Mononuclear cell (primary cell): ENCODE measurements around the gene MYCBPAP. TPM values are rescaled to one million over a fixed set of nuclear protein-coding genes. Genes with fewer than 3 reads are reported as not detected.

Experiments used
- H3K27me3 ChIP-seq: 2 replicates; pipeline ENCODE4 v1.6.0; 2011; ENCODE audit warnings: low read length, control low read depth; ENCODE audit not compliant: insufficient read depth
- H3K4me1 ChIP-seq: 2 replicates; pipeline ENCODE4 v1.5.1; 2011; ENCODE audit warnings: mild to moderate bottlenecking, low read length, control low read depth; ENCODE audit not compliant: insufficient read depth
- H3K4me3 ChIP-seq: 2 replicates; pipeline ENCODE4 v1.5.1; 2011; ENCODE audit warnings: mild to moderate bottlenecking, low read length, moderate library complexity
- H3K9me3 ChIP-seq: 2 replicates; pipeline ENCODE4 v1.5.1; 2011; ENCODE audit warnings: low read depth, mild to moderate bottlenecking, control low read depth, low read length
- total RNA-seq: library from RNA; depleted of rRNA; stranded (reverse); fragments of >200 nt; gene quantifications from one replicate; pipeline ENCODE4 v1.2.3, GENCODE V29; 2012

MYCBPAP gene
- total RNA-seq, 1 donor: 0.73 TPM

DNA sequence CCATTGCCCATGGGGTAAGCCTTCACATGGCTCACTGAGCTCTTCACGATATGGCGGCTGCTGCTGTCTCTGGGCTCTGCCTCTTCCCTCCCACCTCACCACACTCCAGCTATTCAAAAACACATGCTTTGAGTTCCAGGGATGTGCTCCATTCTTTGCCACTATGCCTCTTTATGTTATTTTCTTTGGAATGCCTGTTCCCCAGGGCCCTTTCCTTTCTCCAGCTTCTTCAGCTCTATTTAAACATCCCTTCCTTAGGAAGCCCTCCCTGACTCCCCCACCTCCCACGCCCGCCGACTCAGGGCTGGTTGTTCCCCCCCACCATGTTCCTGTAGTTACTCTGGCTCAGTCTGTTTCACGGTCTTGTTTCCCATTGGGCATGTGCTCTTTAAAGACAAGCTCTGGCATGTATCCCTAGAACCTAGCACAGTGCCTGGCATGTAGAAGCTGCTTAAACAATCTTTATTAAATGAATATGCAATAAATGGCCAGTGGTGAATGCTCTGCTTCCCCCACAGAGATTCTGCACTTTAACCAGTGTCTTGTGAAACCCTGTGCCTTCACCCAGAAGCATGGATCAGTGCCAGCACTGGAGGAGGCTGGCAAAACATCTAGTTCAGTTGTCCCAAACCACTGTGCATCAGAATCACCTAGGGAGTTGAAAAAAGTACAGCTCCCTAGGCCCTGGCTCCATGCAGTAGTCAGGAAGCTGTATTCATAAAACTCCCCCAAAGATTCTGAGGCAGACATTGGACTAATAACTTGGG lies 6.9 kb downstream of the MYCBPAP start:
- no peak overlapping the region for H3K4me3 ChIP-seq
- H3K27me3 ChIP-seq: no peaks in the 10 kb centered on the region
- no peaks in the 10 kb centered on the region for H3K4me1 ChIP-seq
- no peaks in the 10 kb centered on the region for H3K9me3 ChIP-seq

DNA sequence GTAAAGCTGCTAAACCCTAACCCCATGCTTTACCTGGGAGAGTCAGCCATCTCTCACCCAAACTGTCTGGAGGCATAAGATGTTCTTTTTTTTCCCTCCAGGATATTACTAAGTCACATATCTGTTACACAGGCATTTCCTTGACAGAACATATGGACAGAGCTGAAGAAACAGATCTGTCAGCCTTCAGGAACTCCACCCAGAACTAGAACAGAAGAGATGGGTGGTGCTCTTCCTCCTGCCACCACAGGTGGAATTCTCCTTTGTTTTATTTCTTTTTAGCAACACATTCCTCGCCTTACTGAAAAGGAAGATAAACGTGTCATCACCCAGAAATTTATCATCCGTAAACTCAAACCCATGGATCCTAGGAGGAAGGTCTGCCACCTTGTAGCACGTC lies 8.8 kb downstream of the MYCBPAP start:
- Histone ChIP-seq H3K4me1 (no peaks in the 10 kb centered on the region), H3K27me3 (no peaks in the 10 kb centered on the region), H3K9me3 (no peaks in the 10 kb centered on the region), H3K4me3 (no peak overlapping the region)

DNA sequence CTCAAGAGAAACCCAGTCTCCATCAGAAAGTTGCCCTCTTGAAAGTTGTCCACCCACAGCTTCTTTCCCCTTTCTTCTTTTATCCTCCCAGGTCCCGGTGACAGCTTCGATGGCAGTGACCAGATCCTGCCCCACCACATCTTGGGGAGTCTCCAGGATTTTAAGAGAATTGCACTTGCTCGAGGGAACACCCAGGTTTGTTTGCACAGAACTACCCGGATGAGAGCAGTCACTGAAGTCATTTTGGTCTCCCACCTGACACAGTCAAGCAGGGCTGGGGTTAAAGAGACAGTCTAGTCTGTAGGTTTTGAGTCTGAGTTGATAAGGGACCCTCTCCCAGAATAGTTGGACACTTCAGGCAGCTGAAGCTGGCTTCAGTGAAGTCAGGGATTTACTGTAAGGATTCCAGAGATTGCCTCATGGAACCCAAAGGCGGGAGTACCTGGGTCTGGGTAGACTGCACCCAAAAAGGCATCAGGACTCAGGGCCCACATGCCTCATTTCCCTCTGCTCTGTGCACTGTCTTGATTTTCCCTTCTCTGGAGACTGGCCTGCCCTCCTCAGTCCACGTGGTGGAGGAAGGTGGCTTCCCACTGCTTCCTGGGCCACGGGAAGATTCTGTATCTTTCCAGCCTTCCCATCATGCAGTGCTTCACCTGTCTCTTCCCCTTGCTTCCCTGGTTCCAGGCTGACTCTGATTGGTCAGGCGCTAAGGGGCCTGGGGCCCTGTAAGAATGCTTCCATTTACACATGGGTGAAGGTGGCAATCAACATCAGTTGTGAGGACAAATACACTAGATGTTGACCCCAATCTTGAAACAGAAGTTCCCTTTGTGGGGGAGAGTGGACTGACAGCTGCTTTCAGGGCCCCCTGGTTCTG lies 9.5 kb downstream of the MYCBPAP start:
- Histone ChIP-seq H3K4me1 (no peaks in the 10 kb centered on the region), H3K27me3 (no peaks in the 10 kb centered on the region), H3K4me3 (no peak overlapping the region), H3K9me3 (no peaks in the 10 kb centered on the region)

DNA sequence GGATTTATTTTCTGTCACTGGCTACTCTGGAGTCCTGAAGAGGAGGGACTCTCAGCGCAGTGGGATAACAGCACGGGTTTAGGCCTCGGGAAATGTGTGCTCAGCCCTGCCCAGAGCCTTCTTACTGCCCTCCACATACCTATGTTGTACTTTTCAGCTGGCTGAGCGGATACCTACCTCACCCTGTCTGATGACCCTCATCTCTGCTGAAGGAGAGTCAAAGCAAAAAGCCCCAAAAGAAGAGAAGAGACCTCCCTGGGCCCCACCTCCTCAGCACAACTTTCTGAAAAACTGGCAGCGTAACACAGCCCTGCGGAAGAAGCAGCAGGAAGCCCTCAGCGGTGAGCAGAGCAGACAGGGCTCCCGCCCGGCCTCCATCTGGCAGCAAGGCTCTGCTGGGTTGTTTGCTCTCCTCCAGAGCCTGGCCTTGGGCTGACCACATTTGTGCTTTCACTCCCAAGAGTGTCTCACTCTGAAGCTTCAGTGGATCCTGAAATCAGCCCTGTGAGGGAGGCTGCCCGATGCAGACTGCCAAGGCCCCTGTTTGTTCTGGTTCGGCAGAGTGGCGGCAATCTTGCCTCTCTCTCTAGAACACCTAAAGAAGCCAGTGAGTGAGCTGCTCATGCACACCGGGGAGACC lies 10.3 kb downstream of the MYCBPAP start:
- Histone ChIP-seq H3K27me3 (no peaks in the 10 kb centered on the region), H3K4me1 (no peaks in the 10 kb centered on the region), H3K4me3 (no peak overlapping the region), H3K9me3 (no peaks in the 10 kb centered on the region)

DNA sequence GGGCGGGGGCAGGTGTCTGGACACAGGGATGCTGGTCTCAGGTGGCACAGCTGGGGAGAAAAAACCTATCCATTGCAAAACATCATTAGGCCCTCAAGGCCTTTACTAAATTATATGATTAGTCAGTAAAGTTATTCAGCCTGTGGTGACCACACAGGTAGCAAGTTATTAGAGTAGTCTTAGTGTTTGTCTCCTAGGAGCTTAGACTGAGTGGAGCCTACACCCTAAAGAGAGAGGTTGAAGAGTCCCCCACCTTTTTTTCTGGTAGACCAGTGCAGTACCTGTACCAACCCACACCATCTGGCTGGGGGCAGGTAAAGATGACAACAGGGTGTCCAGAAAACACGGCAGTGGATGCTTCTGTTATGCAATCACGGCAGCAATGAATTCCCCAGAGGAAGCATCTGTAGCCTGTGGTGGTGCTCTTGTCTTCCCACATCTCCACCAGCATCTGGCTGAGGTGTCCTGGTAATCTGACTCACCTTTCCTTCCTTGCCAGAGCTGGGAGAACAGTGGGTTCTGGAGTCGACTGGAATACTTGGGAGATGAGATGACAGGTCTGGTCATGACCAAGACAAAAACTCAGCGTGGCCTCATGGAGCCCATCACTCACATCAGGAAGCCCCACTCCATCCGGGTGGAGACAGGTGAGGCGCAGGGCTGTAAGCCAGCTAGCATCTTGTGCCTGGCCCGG lies 11.0 kb downstream of the MYCBPAP start:
- Histone ChIP-seq H3K27me3 (no peaks in the 10 kb centered on the region), H3K9me3 (no peaks in the 10 kb centered on the region), H3K4me1 (no peaks in the 10 kb centered on the region), H3K4me3 (no peak overlapping the region)

DNA sequence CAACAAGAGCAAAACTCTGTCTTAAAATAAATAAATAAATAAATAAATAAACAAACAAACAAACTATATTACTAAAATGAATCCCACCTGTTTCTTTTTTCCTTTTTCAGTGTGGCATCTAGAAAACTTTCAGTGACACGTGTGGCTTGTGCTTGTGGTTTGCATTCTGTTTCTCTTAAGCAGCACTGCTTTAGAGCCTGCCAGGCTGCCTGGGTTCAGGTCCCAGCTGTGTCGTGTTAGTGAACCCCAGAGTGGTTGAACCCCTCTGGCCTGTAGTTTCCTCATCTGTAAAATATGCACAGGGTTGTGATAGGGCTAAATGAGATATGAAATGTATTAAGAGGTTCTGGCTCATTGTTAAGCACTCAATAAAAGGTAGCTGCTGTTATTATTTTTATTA lies 12.2 kb downstream of the MYCBPAP start:
- H3K4me3 ChIP-seq: no peak overlapping the region
- no peaks in the 10 kb centered on the region for H3K27me3 ChIP-seq
- no peaks in the 10 kb centered on the region for H3K9me3 ChIP-seq
- H3K4me1 ChIP-seq: no peaks in the 10 kb centered on the region

DNA sequence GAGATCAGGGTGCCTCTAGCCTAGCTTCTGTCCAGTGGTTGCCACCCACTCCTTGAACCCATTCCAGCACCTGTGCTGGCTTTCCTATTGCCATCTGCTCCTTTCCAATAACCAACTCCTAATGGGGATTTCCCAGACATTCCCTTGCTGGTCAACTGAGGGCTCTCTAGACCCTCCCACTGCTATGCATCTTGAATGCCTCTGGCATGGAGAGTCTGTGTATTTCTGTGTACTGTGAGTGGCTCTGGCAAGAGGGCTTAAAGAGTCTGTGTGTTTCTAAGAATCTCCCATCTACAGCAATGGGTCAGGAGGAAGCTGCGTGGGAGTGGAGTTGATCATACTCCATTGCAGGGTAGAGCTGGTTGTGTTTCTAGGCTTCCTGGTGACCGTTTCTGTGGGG lies 13.3 kb downstream of the MYCBPAP start:
- H3K9me3 ChIP-seq: no peaks in the 10 kb centered on the region
- no peaks in the 10 kb centered on the region for H3K4me1 ChIP-seq
- H3K27me3 ChIP-seq: no peaks in the 10 kb centered on the region
- H3K4me3 ChIP-seq: no peak overlapping the region

DNA sequence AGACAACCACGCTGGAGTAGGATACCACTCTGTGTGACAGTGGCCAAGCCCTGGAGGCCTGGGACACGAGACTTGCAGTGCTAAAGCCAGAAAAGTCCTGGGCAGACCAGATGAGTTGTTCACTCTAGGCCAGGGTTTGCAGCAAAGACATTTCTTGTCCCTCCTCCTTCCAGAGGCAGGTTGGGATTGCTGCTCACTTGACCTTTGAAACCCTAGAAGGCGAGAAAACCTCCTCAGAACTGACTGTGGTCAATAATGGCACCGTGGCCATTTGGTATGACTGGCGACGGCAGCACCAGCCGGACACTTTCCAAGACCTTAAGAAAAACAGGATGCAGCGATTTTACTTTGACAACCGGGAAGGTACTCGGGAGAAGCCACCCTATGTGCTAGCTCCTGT lies 14.5 kb downstream of the MYCBPAP start:
- Histone ChIP-seq H3K27me3 (no peaks in the 10 kb centered on the region), H3K9me3 (no peaks in the 10 kb centered on the region), H3K4me3 (no peak overlapping the region), H3K4me1 (no peaks in the 10 kb centered on the region)

DNA sequence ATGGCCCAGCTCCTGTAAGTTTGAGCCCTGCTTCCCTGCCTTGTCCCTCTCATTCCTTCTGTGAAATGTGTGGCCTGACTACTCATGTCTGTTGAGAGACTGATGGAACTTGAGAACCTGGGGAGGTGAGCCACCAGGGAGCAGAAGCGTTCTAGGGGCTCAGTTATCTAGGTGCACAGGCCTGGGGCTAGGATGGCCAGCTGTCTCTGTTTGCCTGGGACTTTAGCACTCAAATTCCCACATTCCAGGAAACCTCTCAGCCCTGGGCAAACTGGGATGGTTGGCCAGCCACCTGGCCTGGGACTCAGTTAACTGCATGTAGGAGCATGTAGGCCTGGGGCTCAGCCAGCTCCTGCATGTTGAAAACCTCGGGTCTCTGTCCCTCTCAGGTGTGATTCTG lies 15.0 kb downstream of the MYCBPAP start:
- H3K4me1 ChIP-seq: no peaks in the 10 kb centered on the region
- no peak overlapping the region for H3K4me3 ChIP-seq
- no peaks in the 10 kb centered on the region for H3K27me3 ChIP-seq
- H3K9me3 ChIP-seq: no peaks in the 10 kb centered on the region

DNA sequence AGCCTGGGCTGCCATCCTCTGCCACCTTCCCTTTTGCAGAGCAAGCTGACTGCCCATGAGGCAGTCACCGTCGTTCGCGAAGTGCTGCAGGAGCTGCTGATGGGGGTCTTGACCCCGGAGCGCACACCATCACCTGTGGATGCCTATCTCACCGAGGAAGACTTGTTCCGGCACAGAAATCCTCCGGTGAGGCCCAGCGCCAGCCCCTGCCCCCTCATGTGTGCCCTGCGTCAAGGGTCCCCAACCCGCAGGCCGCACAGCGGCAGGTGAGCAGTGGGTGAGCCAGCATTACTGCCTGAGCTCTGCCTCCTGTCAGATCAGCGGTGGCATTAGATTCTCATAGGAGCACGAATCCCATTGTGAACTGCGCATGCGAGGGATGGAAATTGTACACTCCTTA lies 16.6 kb downstream of the MYCBPAP start:
- H3K27me3 ChIP-seq: no peaks in the 10 kb centered on the region
- H3K9me3 ChIP-seq: no peaks in the 10 kb centered on the region
- no peaks in the 10 kb centered on the region for H3K4me1 ChIP-seq
- H3K4me3 ChIP-seq: no peak overlapping the region

DNA sequence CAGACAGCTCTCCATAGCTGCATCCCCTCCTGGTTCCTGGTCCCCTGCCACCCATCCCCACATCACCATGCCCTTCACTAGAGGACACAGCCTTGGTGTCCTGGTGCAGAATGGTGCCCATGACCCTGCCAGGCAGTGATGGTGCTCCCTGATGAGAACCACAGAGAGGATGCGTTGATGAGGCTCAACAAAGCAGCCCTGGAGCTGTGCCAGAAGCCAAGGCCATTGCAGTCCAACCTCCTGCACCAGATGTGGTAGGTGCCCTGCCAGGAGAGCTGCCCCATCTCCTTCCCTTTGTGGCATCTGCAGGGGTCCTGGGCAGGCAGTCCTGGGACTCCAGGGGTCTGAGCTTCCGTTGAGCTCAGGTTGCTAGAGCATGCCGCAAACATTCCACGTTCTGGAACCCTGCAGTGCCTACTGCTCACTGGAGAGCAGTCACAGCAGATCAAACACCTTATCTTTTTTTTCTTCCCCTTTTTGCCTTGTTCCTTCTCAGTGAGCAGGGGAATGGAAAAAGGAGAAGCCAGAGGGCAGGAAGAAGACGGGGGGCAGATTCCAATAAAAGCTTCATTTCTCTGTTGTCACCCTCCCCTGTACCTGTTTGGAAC lies 19.0 kb downstream of the MYCBPAP start:
- peaks cover 13% of the 10 kb centered on the region for H3K27me3 ChIP-seq
- no peak overlapping the region for H3K4me3 ChIP-seq
- peaks cover 12% of the 10 kb centered on the region for H3K4me1 ChIP-seq
- H3K9me3 ChIP-seq: no peaks in the 10 kb centered on the region

DNA sequence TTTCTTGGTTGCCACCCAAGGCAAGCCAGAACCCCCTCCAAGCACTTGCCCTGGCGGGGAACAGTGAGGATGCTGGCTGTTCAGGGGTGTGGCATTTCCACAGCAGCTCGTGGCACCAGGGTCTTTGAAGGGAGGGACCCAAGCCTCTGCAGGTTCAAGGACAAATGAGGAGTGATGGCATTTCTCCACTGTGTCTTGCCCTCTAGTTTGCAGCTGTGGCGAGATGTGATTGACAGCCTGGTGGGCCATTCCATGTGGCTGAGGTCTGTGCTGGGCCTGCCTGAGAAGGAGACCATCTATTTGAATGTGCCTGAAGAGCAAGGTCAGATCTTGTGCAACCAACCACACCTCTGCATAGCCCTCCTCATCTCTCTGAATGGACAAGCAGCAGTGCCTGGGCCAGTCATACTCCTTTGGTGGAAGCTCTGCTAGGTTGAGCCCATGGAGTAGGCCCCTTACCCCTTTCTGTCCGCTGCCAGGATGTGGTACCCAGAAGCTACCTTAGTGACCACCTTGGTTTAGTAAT lies 19.8 kb downstream of the MYCBPAP start:
- H3K4me3 ChIP-seq: no peak overlapping the region
- peaks cover 21% of the 10 kb centered on the region for H3K27me3 ChIP-seq
- H3K9me3 ChIP-seq: no peaks in the 10 kb centered on the region
- H3K4me1 ChIP-seq: peaks cover 18% of the 10 kb centered on the region

DNA sequence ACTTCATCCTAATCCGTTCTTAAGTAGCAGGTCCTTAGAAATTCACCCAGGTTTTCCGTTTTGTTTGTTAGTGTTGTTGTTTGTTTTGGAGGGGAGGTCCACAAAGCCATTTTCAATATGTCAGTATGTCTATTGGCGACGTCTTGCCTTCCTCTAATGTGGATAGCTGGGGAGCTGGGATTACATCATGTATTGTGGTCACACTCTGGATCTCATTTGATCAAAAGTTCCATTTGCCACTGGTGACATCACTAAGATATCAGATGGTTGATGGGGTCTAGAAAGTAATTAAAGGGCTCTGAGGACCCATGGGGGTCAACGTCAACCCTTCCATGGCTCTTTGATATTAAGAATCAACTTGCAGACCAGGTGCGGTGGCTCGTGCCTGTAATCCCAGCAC lies 21.6 kb downstream of the MYCBPAP start:
- H3K4me1 ChIP-seq: peaks cover 18% of the 10 kb centered on the region
- peaks cover 32% of the 10 kb centered on the region for H3K27me3 ChIP-seq
- H3K9me3 ChIP-seq: no peaks in the 10 kb centered on the region
- no peak overlapping the region for H3K4me3 ChIP-seq

DNA sequence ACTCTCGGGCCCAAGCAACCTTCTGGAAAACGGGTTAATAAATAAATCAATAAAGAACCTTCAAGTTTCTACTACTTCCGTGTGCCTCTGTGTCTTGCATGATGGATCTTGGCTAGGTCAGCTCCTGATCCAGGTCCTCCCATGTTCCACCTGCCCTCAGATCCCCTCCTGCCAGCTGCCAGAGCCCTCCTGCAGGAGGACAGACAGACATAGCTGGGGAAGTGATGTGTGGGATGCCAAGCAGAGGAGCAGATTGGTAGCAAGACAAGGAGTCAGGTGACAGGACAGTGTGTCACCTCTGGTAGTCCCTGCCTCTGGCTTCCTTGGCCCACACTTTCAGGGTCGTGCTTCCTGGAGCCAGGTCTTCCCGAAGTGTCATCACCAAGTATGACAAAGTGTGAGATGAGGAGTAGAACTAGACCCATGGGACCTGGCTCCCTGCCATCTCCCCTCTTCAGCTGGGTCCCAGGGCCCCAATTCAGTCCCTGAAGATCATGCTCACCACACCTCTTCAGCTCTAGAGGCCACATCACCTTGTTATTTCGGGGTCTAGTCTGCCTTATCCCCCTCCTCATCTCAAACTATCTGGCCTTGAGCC lies 23.3 kb downstream of the MYCBPAP start:
- H3K9me3 ChIP-seq: no peaks in the 10 kb centered on the region
- H3K4me3 ChIP-seq: no peak overlapping the region
- H3K27me3 ChIP-seq: peaks cover 32% of the 10 kb centered on the region
- H3K4me1 ChIP-seq: peaks cover 18% of the 10 kb centered on the region
